H1 (cell line): Measurements from ENCODE around the gene GP5. TPM values are rescaled to one million over a fixed set of nuclear protein-coding genes. Genes with fewer than 3 reads are reported as not detected.

Source experiments
- CHD2 ChIP-seq: IDR thresholded peaks from 2 replicates; pipeline ENCODE4 v1.6.1; 2012; ENCODE audit warnings: low read length, improper control_type of control experiment
- EP300 ChIP-seq, 2 experiments: IDR thresholded peaks; 1 replicate in 1 of 2; 2 replicates in 1 of 2; pipeline ENCODE4 v1.6.1; 2011 to 2012; ENCODE audit warnings: low read depth in 2 of 2, low read length in 2 of 2, mild to moderate bottlenecking in 2 of 2, borderline replicate concordance in 1 of 2, inconsistent platforms in 1 of 2, moderate library complexity in 1 of 2
- KDM5A ChIP-seq: fragments of 200-600 bp; IDR thresholded peaks from 2 replicates; pipeline ENCODE4 v1.7.1; 2012; ENCODE audit warnings: mild to moderate bottlenecking, low read length, inconsistent platforms, mixed read lengths
- MAFK ChIP-seq: IDR thresholded peaks from 2 replicates; pipeline ENCODE4 v1.6.1; 2012; ENCODE audit warnings: low read depth, mild to moderate bottlenecking, improper control_type of control experiment, low read length
- RAD21 ChIP-seq, 2 experiments: IDR thresholded peaks in 1 of 2; conservative IDR thresholded peaks in 1 of 2; 2 replicates each; pipeline ENCODE4 v1.6.1; 2011; ENCODE audit warnings: low read depth in 2 of 2, low read length in 2 of 2, improper control_type of control experiment in 1 of 2, inconsistent platforms in 1 of 2, mild to moderate bottlenecking in 1 of 2, moderate library complexity in 1 of 2
- polyA plus RNA-seq, 7 experiments: library from polyadenylated mRNA; depleted of rRNA in 3 of 7; stranded (reverse) in 5 of 7; unstranded in 2 of 7; fragments of >200 nt in 5 of 7; fragments of 200-250 nt in 2 of 7; gene quantifications; 1 replicate in 5 of 7; 2 replicates in 1 of 7; 4 replicates in 1 of 7; pipeline versions ENCODE4 v1.2.1 to v1.2.3, GENCODE V29; 2011 to 2013; ENCODE audit warnings: missing spikeins in 2 of 7, mixed read lengths in 2 of 7
- total RNA-seq: library from RNA; stranded (reverse); fragmentation: NEBNext Ultra II Directional; extraction: Animal tissue kit (Norgen Biotek cat#: 25700); gene quantifications from 2 replicates; pipeline ENCODE4 v1.2.1, GENCODE V29; 2021

The GP5 gene
- total and polyA plus RNA-seq, 2 of the 8 experiments (the other 6 are each of a cell fraction or from before 2014, with no cell fraction given), result 0.13 to 0.14 TPM

DNA sequence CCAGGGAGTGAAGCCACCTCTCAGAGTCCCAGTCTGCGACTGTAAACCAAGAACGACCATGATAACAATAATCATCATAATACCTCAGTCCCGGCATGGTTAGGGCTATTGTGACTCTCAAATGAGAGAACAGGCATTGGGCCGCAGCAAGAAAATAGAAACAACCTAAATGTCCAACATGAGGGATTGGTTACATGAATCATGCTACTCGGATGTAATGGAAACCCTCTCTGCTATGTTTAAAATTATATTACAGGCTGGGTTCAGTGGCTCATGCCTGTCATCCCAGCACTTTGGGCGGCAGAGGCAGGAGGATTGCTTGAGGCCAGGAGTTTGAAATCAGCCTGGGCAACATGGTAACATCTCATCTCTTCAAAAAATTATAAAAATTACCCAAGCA lies 50.7 kb downstream of the GP5 start (continued):
- TF ChIP-seq KDM5A, result no peak
- TF ChIP-seq EP300 (IDR thresholded peaks at IDR 0.05; ENCODE audit: borderline replicate concordance in 1 of 2, low read depth in 2 of 2, low read length in 2 of 2), result no peak
- no peak for TF ChIP-seq MAFK
- no peak for TF ChIP-seq RAD21 (IDR thresholded peaks at IDR 0.05 in 1 of 2, conservative IDR thresholded peaks at IDR 0.05 in 1 of 2; ENCODE audit: low read depth in 2 of 2, low read length in 2 of 2)
- no peak for TF ChIP-seq CHD2
